ENCODE results near the gene CYTH3.
"Not testable (repeated sequence)": the region's sequence is repeated elsewhere in the genome, so short reads cannot be mapped to it uniquely, and the experiment has no call there.

The CYTH3 gene

DNA sequence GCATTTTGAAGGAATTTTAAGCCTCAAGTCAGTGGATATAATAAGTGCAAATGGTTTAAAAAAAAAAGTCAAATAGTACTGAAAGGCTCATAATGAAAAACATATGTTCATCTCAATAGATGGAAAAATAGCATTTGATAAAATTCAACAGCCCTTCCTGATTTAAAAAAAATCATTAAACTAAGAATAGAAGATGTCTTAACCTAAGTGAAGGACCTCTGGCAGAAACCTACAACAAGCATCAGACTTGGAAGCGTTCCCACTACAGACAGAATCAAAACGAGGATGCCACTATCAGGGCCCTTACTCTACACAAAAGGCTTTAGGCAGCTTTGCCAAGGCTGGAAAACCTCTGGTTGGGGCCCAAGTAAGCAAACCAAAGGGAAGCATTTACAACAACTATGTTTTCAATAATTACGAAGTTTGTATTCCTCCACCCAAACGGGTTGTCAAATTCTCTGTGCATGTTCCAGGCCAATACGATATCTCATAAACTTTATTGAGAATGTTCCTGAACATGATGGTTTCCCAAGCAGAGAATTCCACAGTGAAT is 45.1 kb downstream of the CYTH3 start:
- no peak for DNase-seq

GRCh38 chr7:6226194-6226799 is 46.1 kb downstream of the CYTH3 start:
- DNase-seq, result no peak

DNA sequence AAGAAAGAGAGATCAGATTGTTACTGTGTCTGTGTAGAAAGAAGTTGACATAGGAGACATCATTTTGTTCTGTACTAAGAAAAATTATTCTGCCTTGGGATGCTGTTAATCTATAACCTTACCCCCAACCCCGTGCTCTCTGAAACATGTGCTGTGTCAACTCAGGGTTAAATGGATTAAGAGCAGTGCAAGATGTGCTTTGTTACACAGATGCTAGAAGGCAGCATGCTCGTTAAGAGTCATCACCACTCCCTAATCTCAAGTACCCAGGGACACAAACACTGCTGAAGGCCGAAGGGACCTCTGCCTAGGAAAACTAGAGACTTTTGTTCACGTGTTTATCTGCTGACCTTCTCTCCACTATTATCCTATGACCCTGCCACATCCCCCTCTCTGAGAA is 49.0 kb downstream of the CYTH3 start:
- DNase-seq, result not testable (repeated sequence)

GRCh38 chr7:6223010-6223409 is 49.4 kb downstream of the CYTH3 start:
- DNase-seq, result not testable (repeated sequence)

- DNase-seq, result peak; percentile 89
Observed at GRCh38 chr7:6221340-6222319, 50.8 kb downstream of the CYTH3 start.

- DNase-seq, result no peak
Observed at GRCh38 chr7:6218329-6218728, 54.1 kb downstream of the CYTH3 start.

DNA sequence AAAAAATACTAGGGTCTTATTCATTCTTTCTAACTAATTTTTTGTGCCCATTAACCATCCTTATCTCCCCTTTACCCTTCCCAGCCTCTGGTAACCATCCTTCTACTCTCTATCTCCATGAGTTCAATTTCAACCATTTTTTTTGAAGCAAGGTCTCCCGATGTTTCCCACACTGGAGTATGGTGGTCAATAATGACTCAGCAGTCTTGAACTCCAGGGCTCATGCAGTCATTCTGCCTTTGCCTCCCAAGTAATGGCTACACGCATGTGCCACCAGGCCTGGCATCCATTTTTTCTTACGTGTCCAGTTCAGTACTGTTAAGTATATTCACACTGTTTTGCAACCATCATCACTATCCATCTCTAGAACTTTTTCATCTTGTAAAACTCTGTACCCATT is 60.4 kb downstream of the CYTH3 start:
- DNase-seq, result no peak

DNA sequence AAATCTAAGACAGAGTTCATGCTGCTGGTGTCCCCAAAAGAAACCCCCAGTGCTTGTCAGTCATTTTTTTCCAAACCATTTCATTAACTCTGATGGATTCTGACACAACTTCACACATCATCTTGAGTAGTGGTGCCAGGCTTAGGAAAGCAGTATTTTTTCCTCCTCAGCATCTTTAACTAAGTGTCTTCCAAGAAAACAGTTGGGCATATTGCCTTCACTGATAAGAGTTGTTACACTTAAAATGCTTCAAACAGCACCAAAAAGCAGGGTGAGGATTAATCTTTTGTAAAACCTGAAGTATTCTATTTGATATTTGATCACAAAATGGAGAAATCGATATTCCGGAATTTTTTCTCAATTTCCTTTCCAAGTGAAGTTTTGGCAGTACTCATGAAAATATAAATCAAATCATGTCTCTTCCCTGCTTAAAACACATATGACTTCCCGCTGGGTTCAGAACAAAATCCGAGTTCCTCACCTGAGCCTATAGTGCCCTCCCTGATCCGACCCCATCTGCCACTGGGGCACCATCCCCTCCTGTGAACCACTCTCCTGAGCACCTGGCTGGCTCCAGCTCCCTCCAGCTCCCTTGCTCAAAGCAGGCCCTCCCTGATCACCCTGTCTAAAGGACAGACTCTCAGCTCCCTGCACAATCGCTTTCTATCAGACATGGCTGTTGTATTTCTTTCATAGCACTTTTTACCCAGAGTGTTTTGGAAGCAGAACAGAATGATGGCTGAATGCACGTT is 61.6 kb downstream of the CYTH3 start:
- no peak for DNase-seq

GRCh38 chr7:6209340-6209739 is 63.1 kb downstream of the CYTH3 start:
- no peak for DNase-seq

DNA sequence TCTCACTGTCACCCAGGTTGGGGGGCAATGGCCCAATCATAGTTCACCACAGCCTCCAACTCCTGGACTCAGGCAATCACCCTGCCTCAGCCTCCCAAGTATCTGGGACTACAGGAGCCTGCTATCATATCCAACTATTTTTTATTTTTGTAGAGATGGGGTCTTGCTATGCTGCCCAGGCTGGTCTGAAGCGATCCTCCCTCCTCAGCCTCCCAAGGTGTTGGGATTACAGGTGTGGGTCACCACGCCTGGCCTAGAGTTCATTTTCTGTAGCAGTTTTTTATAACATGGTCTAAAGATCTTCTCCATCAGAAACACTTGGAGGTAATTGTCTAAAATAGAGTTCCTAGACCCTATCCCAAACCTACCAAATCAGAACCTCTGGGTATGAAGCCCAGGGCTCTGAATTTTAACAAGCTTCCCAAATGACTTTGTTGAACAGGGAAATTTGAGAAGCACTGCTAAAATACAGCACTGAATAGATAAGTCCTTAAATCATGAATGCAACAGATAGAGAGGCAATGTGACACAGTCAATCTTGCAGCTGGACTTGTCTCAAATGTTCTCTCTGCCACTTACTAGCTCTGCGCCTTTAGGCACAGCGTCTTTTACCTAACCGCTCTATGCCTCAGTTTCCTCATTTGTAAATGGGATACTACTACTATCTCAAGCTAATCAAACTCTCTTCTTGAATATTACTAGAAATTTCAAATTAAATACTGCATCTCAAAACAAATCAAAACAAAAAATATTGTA is 63.7 kb downstream of the CYTH3 start:
- DNase-seq, result no peak

- no peak for DNase-seq
Observed at GRCh38 chr7:6205971-6206660, 66.3 kb downstream of the CYTH3 start.

- DNase-seq, result no peak
Observed at GRCh38 chr7:6203381-6203780, 69.0 kb downstream of the CYTH3 start.

- DNase-seq, result no peak
Observed at GRCh38 chr7:6202117-6202516, 70.3 kb downstream of the CYTH3 start.

DNA sequence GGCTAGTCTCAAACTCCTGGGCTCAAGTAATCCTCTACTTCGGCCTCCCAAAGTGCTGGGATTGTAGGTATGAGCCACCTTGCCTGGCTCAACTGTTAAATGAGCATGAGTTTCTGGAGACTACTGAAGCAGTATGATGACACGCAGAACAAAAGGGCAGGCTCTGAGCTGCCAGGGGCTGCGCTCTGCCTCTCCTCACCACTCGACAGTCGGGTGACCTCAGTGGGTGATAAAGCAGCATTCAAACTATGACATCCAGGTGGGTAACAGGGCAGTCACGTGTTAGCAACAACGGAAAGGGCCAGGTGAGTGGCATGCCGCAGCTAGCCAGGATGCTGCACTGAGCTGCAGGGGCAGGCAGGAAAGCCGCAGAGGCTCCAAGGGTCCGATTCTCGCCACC is 71.5 kb downstream of the CYTH3 start:
- DNase-seq, result no peak

GRCh38 chr7:6198689-6199595 is 73.5 kb downstream of the CYTH3 start:
- no peak for DNase-seq

- no peak for DNase-seq
Observed at GRCh38 chr7:6197801-6198551, 74.4 kb downstream of the CYTH3 start.

DNA sequence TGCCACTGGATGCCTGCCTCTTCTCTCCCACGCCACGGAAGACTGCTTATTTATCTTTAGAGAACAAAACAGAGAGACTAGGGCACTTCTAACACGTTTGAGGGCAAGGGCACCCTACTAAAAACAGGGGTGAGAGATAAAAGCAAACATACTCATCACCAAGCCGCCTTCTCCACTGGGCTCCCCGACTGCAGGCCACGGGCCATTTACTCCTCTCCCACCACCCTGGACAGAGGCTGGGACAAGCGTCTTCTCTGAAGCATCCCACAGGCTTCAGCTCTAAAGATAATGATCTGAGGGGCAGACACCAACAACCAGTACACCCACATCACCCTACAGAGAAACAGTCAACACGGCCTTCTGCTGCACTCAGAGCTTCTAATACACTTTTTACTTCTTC is 78.7 kb downstream of the CYTH3 start:
- no peak for DNase-seq

- not testable (repeated sequence) for DNase-seq
Observed at GRCh38 chr7:6190563-6190962, 81.9 kb downstream of the CYTH3 start.

DNA sequence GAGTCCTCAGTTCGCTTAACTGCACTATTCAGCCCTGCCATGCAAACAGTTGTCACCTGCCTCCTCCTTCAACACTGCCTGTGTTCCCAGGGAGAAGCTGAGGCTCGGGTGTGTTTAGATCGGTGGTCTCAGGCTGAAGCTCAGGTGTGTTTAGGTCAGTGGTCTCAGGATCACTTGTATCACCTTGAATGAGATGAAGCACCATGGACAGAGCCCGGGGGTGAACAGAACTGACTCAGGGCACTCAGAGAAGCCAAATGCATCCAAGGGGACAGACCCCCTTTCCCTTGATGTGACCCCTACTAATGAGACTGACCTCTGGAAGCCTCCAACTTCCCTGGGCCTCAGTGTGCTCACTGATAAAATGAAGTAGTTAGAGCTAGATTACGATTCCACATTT is 84.0 kb downstream of the CYTH3 start:
- no peak for DNase-seq

DNA sequence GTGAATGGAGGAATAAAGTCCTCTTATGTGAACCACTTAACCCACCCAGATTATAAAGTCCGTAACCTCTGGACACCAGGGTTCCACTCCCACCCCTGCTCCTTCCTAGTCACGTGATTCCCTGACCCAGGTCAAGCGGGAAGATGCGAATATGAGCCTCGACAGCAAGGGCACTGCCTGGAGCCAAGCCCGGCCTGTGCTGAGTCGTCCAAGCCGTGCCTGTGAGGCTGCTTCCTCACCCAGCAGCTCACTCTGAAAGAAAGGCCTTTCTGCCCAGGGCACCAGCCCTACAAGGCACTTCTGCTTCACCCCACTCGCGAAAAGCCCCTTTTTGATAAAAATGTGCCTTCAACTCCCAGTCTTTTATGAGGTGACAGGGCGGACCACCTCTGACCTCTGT is 85.8 kb downstream of the CYTH3 start:
- no peak for DNase-seq

Measured in GF-D8 (cell line).